Frontal cortex (tissue), 4 donors: ENCODE measurements around the gene HAUS1. TPM values are rescaled to one million over a fixed set of nuclear protein-coding genes. Genes with fewer than 3 reads are reported as not detected.
"Not testable (repeated sequence)": the region's sequence is repeated elsewhere in the genome, so short reads cannot be mapped to it uniquely, and the experiment has no call there.

Source experiments
- DNase-seq, 2 donors: peaks; one replicate each; pipeline ENCODE4 v3.0.0; 2012; ENCODE audit warnings: low spot score in 2 of 2
- FAIRE-seq: peaks from 2 replicates; lab custom pipeline; 2012; peaks lifted over from hg19 to GRCh38; lab: Jason Lieb, UNC
- total RNA-seq: library from RNA; depleted of rRNA; stranded (reverse); fragments of >200 nt; gene quantifications from one replicate; pipeline ENCODE4 v1.2.3, GENCODE V29; 2014
- donor health status: control.
- donor health status: control.
- donor health status: control.

HAUS1 gene
- total RNA-seq, 1 donor from 2014 or later, result 39.1 TPM

DNA sequence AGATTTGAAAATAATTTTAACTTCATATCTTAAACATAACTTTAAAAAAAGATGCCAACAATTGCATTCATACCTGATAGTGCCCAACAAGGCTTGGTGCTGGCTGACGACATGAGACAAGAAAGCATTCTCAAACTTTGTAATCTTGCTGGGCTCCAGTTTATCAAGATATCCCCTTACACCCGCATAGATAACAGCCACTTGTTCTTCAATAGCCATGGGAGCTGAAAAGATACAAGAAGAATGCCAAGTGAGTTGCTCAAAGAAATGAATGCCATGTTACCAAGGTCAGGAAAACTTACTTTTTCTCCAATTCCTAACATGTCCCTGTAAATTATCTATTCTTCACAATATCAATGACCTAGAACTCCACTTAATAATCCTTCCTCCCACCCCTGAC is 19.8 kb upstream of the HAUS1 start:
- no peak for FAIRE-seq
- DNase-seq, result no peak

DNA sequence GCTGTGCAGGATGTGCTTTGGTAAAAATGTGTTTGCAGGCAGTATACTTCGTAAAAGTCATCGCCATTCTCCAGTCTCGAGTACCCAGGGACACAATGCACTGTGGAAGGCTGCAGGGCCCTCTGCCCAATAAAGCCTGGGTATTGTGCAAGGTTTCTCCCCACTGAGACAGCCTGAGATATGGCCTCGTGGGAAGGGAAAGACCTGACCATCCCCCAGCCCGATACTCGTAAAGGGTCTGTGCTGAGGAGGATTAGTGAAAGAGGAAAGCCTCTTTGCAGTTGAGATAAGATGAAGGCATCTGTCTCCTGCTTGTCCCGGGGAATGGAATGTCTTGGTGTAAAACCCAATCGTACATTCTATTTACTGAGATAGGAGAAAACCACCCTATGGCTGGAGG is 15.7 kb upstream of the HAUS1 start:
- not testable (repeated sequence) for FAIRE-seq

DNA sequence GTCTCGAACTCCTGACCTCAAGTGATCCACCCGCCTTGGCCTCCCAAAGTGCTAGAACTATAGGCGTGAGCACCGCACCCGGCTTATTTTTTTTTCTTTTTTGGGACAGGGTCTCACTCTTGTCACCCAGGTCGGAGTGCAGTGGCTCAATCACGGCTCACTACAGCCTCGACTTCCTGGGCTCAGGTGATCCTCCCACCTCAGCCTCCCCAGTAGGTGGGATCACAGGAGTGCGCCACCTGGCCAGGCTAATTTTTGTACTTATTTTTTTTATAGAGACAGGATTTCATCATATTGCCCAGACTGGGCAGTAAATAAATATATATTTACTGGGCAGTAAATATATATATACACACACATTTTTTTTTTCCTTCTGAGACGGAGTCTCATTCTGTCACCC is 8.7 kb upstream of the HAUS1 start:
- FAIRE-seq, result no peak
- no peak for DNase-seq

More for the DNA sequence above, 15.7 kb upstream of the HAUS1 start:
- DNase-seq, result not testable (repeated sequence)

DNA sequence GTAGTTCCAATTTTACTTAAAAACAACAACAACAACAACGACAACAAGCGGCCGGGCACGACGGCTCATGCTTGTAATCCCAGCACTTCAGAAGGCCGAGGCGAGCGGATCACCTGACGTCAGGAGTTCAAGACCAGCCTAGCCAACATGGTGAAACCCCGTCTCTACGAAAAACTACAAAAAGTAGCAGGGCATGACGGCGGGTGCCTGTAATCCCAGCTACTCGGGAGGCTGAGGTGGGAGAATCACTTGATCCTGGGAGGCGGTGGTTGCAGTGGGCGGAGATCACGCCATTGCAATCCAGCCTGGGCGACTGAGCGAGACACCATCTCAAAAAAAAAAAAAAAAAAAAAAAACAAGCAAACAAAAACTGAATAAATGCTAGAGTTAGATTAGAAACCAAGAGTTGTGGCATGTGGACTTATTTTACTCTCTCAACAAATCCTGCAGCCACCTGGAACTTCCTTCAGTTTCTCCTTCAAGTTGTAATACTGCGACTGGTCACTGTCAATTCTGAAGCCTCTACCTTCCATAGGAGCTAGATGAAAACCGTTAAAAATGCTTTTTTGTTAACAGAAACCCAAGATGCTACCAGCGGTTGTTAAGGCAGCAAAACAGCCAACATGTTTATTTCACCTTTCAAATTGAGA is 7.4 kb upstream of the HAUS1 start:
- DNase-seq, result no peak
- no peak for FAIRE-seq

DNA sequence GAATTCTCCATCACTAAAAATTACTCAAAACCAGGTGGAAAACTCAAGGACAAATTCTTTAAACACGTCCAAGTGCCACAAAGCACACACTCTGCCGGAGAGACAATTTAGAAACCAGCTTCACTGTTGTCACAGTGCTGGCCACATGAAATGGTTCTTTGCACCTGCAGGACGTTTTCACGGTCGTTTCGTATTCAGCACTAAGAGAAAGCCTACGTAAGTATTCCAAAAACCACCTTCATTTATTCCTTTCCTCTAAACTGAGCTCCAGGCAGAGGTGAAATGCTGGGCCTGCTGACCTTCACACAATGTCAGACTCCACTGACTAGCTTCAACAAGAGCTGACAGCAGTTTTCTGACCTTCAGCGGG is 6.8 kb upstream of the HAUS1 start:
- FAIRE-seq (no peak), DNase-seq (no peak)

DNA sequence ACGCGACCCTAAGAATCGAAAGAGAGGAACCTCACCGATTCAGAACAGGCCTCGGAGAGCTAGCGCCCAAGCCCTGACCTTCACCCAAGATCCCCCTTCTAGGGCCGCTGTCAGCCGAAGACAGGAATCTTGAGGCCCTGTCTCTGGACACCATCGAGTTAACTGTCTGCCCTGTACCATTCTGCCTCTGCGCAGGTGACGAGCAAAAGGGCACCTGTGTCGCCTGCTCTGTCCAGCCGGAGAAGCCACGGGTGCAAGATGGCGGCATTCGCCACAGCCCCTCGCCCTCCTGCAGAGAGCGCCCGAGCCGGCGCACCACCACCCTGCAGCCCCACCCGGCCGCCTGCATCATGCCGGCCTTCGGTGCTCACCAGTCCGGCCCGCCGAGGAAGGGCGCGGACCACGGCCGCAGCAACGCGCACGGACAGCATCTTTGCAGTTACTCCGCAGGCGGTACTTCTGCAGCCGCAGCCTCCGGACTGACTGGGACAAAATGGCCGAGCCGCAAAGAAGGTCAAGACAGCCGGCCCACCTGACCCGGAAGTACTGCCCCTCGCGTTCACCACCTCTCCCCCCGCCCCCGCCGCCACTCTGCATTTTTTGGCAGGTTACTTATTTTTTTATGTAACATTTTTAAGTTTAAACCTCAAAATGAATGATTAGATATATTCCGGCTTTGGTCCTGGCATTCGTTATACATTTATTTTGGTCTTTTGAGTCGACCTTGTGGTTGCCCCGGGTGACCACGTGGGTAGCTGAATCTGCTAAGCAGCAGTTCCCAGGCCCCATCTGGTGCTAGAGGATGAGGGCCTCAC is 6.2 kb upstream of the HAUS1 start, which contains the start of gene ATP5F1A:
ATP5F1A (minus strand) TSS at position 496 of the 815 bp plus-strand sequence; CDS start at position 431, 65 bp downstream.
- DNase-seq, result peak; percentile 84 to 85
- no peak for FAIRE-seq

DNA sequence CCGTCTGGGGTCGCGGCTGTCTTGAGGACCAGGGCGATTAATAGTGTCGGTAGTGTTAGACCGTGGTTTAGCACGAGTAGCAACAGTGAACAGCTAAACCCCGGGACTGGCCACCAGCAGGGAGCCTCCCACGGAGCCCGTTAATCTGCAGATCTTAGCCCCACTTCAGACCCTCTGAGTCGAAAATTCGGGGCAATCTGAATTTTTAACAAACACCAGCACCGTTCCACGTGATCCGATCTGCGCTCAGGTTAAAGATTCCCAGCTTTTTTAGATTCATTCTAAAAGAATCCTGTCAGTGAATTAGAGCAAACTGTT is 5.6 kb upstream of the HAUS1 start:
- FAIRE-seq (no peak), DNase-seq (no peak)

DNA sequence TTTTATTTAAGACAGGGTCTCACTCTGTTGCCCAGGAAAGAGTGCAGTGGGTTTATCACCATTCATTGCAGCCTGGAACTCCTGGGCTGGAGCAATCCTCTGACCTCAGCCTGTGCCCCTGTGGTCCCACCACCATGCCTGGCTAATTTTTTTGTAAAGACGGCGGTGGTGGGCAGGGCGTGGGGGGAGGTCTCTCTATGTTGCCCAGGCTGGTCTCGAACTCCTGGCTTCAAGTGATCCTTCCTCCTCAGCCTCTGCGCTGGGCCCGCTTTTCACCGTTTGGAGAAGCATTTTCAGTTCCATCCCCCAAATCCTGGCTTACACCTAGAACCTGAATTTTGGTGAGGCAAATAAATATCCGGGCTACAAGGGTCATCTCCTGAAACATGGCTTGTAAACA is 4.7 kb upstream of the HAUS1 start:
- FAIRE-seq (no peak), DNase-seq (no peak)

DNA sequence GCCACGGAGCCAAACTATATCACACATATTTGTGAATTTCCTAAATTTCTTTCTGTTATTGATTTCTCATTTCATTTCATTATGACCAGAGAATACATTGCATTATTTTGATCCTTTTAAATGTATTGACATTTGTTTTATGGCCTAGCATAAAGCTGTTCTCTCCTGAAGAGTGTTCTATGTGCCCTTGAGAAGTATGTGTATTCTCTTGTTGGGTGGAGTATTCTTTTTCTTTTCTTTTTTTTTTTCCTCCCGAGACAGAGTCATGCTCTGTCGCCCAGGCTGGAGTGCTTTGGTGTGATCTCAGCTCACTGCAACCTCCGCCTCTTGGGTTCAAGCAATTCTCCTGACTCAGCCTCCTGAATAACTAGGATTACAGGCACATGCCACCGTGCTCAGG is 5.2 kb downstream of the HAUS1 start:
- FAIRE-seq, result no peak
- no peak for DNase-seq

DNA sequence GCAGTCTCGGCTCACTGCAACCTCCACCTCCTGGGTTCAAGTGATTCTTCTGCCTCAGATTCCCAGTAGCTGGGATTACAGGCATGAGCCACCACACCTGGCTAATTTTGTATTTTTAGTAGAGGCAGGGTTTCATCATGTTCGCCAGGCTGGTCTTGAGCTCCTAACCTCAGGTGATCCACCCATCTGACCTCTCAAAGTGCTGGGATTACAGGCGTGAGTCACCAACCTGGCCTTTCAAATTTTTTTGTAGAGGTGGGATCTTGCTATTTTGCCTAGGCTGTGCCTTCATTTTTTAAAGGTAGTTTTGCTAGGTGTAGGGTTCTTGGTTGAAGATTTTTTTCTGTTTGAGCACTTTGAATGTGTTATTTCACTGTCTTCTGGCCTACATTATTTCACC is 6.2 kb downstream of the HAUS1 start:
- no peak for DNase-seq
- no peak for FAIRE-seq

DNA sequence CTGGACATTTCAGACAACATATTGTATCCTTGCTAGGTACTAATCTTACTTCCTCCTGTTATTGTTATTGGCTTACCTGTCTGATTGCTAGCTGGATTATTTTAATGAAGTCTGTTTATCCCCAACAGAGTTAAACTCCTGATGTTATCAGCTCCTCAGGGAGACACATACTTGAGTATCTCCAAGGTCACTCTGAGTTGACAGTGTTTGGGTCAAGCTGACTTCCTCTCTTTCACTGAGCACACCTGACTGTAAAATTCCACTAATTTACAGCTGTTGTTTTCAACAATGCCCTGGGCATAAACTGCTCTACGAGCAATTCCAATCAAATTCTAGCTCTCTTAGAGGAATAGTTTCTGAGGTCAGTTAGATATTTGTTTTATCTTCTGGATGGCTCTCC is 9.6 kb downstream of the HAUS1 start:
- FAIRE-seq (no peak), DNase-seq (no peak)

DNA sequence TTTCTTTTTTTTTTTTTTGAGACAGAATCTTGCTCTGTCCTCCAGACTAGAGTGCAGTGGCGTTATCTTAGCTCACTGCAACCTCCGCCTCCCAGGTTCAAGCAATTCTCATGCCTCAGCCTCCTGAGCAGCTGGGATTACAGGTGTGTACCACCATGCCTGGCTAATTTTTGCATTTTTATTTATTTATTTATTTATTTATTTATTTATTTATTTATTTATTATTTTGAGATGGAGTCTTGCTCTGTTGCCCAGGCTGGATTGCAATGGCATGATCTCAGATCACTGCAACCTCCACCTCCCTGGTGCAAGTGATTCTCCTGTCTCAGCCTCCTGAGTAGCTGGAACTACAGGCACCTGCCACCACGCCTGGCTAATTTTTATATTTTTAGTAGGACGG is 22.4 kb downstream of the HAUS1 start:
- not testable (repeated sequence) for DNase-seq, FAIRE-seq

DNA sequence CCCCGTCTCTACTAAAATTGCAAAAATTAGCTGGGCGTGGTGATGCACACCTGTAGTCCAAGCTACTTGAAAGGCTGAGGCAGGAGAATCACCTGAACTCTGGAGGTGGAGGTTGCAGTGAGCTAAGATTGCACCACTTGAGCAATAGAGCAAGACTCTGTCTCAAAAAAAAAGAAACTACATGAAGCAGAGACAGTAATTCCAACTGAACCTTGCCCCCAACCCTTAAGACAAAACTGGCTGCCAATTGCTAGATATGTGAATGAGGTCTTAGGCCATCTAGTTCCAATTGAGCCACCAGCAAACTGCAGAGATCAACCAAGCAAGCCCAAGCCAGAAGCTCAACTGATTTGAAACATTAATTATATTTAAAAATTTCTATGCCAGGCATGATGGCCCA is 25.9 kb downstream of the HAUS1 start:
- no peak for FAIRE-seq
- no peak for DNase-seq

DNA sequence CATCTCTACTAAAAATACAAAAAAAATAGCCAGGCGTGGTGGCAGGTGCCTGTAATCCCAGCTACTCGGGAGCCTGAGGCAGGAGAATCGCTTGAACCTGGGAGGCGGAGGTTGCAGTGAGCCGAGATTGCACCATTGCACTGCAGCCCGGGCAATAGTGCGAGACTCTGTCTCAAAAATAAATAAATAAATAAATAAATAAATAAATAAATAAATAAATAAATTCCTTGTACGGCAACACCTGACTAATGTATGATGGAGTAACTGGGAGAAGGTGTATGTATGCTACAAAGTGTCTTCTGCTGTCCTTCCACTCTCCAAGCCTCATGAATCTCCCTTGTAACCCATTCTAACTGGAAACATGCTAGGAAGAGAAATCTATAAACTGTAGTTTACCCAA is 26.4 kb downstream of the HAUS1 start:
- not testable (repeated sequence) for DNase-seq, FAIRE-seq

DNA sequence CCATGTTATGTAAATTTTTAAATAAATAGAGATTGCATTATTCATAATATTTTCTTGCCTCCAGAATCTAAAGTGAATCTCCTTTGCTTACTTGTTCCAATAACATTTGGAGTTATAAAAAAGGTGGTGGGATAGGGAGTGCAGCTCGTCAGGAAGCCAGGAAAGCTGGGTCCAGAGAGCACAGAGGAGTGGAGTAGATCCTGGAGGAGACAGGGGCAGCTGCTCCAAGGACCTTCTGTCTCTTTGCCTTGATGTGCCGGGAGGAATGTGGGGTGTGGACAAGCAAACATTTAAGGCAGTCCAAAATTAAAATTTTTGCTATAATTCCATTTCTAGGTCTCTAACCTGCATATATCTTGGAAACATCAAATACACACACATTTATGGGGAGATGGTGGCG is 29.3 kb downstream of the HAUS1 start:
- no peak for DNase-seq

DNA sequence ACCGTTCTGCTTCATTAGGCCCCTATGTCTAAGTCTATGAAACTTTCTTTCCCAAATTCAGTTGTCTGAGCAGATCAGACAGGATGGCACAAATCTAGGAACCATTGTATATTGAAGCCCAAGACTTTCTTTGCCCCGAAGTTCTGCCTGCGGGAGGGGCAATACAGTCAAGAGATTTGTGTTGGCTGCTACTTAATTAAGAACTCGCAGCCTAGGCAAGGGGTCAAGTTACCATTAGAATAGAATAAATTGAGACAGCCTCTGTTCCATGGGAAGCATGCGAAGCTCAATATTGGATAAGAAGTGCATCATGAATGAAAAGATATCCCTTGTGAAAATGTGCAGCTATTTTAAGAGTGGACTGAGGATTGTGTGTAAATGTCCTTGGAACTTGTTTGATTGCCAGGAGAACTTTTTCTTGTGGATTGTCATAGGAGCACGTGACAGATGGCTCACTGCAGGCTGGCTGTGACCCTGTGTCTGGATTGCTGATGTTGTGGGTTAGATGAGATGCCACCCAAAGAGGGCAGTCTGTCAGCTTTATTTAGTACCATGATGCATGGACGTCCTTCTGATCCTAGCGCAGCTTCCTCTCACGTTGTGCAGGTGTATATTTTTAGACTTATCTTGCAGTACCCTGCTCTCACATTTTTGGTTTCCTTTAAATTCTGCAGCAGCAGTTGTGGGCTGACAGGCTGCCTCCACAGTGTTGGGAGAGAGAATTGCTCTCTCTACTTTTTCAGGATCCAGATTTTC is 30.9 kb downstream of the HAUS1 start:
- FAIRE-seq, result no peak
- DNase-seq, result peak in 1 of 2 donors; percentile 39

More for the DNA sequence above, 29.3 kb downstream of the HAUS1 start:
- no peak for FAIRE-seq

DNA sequence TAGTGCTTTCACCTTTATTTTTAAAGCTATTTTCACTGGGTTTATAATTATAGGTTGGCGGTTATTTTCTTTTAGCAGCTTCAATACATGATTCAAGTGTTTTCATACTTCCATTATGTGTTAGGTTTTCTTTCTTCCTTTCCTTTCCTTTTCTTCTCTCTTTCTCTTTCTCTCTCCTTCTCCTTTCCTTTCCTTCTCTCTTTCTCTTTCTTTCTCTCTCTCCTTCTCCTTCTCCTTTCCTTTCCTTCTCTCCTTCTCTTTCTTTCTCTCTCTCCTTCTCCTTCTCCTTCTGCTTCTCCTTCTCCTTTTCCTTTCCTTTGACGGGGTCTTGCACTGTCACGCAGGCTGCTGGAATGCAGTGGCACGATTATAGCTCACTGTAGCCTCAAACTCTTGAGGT is 36.0 kb downstream of the HAUS1 start:
- FAIRE-seq, result no peak
- no peak for DNase-seq

DNA sequence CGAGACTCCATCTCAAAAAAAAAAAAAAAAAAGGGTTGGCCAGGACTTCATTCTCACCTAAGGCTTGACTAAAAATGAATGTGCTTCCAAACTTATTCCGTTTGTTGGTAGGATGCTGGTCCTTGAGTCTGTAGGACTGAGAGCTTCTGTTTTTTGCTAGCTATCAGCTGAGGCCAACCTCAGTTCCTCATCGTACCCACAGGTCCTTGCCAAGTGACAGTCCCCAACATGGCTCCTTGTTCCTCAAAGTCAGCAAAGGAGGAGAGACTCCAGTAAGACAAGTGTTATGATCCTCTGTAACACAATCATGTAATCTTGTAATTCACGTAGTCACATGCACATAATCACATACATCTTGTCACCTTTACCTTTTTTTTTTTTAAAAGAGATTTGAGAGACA is 37.0 kb downstream of the HAUS1 start:
- FAIRE-seq (no peak), DNase-seq (no peak)

DNA sequence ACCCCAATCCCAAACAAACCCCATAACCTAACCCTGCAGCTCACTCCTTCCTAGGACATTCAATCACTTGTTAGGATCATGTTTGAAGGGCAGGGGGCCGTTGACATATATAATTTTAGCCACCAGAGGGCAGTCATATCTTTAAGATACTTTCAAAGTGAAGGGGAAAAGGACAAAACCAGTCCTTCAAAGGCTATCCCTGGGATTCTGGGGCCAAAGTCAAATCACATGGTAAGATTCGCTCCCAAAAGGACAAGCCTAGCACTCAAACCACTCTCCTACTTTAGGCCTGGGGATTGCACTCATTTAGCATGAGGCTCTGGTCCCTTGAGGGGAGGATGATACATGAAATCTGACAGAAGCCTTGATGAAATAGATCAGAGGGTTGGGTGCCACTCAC is 44.6 kb downstream of the HAUS1 start:
- peak in 1 of 2 donors; percentile 43 for DNase-seq
- no peak for FAIRE-seq

DNA sequence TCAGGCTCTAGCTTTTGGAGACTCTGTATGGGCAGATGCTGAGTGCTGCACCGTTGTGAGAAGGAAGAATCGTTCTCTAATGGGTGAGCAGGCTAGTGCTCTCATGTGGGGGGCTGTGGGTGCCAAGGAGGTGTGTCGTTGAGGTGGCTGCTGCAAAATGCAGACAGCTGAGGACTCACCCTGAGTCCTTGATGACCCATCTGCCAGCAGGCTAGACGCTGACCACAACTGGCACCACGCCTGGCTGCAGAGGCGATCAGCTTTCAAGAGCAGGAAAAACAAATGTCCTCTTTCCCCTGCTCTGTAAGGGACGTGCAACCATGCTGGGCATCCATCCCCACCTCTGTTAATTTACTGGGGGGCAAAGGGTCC is 48.2 kb downstream of the HAUS1 start:
- no peak for DNase-seq
- no peak for FAIRE-seq
